GM10248 (cell line): Measurements from ENCODE around the gene SCARF2.

Experiments used
- CTCF ChIA-PET: fragments of 300-600 bp; sonication (Branson Sonifier 250); formaldehyde crosslinking; extraction: SDS; loops from one replicate; lab custom pipeline; 2021; ENCODE audit warnings: antibody characterized with exemption; lab: Yijun Ruan, JAX
- POLR2A ChIA-PET: fragments of 350-650 bp; sonication (Branson Sonifier 250); formaldehyde crosslinking; extraction: SDS; loops from one replicate; lab custom pipeline; 2020; ENCODE audit warnings: antibody characterized with exemption; lab: Yijun Ruan, JAX
- DNase-seq: peaks from one replicate; pipeline ENCODE4 v3.0.0; 2012; ENCODE audit errors: extremely low spot score
- CTCF ChIP-seq: IDR thresholded peaks from 2 replicates; pipeline ENCODE4 v1.5.1; 2012; ENCODE audit warnings: mild to moderate bottlenecking, low read depth; ENCODE audit errors: extremely low read depth, missing control alignments, control extremely low read depth

The SCARF2 gene

GRCh38 chr22:20442485-20443284, 5.1 kb upstream of the SCARF2 start:
- POLR2A ChIA-PET, result no interaction called here
- CTCF ChIA-PET, result interaction anchor here (1.4 kb wide), 1 partner anchor 23 kb away, joined by 5 read pairs; no protein-coding TSS in a partner anchor
- TF ChIP-seq CTCF, result no peak
- no peak for DNase-seq

GRCh38 chr22:20441631-20442484, 4.2 kb upstream of the SCARF2 start:
- ChIA-PET CTCF (interaction anchor here (1.4 to 1.8 kb wide), 2 partner anchors 15 to 23 kb away, joined by 5 to 8 read pairs; no protein-coding TSS in a partner anchor), POLR2A (no interaction called here)
- no peak for TF ChIP-seq CTCF
- no peak for DNase-seq

GRCh38 chr22:20440637-20441591, 3.3 kb upstream of the SCARF2 start:
- CTCF ChIA-PET, result interaction anchor here (1.4 to 1.8 kb wide), 2 partner anchors 16 to 22 kb away, joined by 5 to 8 read pairs; no protein-coding TSS in a partner anchor
- POLR2A ChIA-PET, result no interaction called here
- DNase-seq, result no peak
- no peak for TF ChIP-seq CTCF

- POLR2A ChIA-PET, result no interaction called here
- CTCF ChIA-PET, result interaction anchor here (1.0 to 1.8 kb wide), 2 partner anchors 9 to 17 kb away, joined by 3 to 8 read pairs; no protein-coding TSS in a partner anchor
- DNase-seq, result no peak
- TF ChIP-seq CTCF, result no peak
Observed at GRCh38 chr22:20439928-20440575, 2.4 kb upstream of the SCARF2 start.

- CTCF ChIA-PET, result interaction anchor here (1.0 to 1.9 kb wide), 2 partner anchors 9 to 17 kb away, joined by 3 to 5 read pairs; no protein-coding TSS in a partner anchor
- no peak for TF ChIP-seq CTCF
- no peak for DNase-seq
- POLR2A ChIA-PET, result no interaction called here
Observed at GRCh38 chr22:20439556-20439927, 1.9 kb upstream of the SCARF2 start.
